Stimulated activated CD8-positive, alpha-beta memory T cell treated with anti-CD3 and anti-CD28 coated beads, Interleukin-15, amount 100 ng/mL, for 4 hours (primary cell): ENCODE measurements around the gene SNAP29.
"Not testable (repeated sequence)": the region's sequence is repeated elsewhere in the genome, so short reads cannot be mapped to it uniquely, and the experiment has no call there.

ENCODE experiments used
- DNase-seq, 2 donors: peaks; one replicate each; pipeline ENCODE4 v3.0.0-alpha.2; 2020; ENCODE audit warnings: low read depth in 2 of 2

SNAP29 gene

GRCh38 chr22:20866736-20867135, 7.9 kb downstream of the SNAP29 start:
- no peak for DNase-seq

- no peak for DNase-seq
Observed at GRCh38 chr22:20867179-20868024, 8.6 kb downstream of the SNAP29 start.

DNA sequence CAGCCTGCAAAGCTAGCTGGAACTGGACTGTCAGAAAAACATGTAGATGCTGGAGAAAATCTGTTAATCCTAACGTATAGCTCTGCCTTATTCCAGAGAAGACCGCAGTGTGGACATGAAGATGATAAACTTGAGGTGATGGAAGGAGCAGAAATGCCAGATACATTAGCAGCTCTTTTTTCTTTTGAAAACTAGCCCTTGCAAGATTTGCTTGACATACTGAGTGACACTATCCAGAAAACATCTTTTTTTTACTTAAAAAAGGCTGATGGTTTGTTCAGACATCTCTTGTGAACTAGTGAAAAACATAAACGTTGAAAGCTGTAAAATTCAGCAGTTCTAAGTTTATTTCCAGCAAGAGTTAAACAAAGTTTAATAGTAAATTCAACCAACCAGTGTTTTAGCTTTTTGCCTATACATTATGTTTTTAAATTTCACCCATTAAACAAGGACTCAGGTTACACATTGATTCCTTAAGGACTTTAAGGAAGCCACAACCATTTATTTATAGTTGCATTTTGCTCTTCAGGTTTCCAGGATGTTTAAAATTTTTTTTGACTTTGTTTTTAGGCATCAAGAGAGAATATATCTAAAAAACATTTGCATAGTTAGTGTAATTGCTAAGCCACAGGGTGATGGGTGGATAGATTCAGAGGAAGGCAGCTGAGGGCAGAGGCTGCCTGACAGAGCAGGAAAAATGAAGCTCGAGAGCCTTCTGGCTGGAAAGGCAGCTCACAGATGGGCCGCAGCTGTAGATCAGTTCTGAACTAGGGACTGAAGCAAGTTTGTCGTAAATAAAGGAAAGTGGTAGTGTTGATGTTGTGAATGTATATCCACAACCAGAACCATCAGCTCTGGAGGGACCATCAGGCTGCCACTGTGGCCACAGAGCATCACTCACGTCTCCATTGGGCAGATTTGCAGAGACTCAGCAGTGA, 9.5 kb downstream of the SNAP29 start:
- no peak for DNase-seq

GRCh38 chr22:20869234-20869633, 10.4 kb downstream of the SNAP29 start:
- DNase-seq = no peak

DNA sequence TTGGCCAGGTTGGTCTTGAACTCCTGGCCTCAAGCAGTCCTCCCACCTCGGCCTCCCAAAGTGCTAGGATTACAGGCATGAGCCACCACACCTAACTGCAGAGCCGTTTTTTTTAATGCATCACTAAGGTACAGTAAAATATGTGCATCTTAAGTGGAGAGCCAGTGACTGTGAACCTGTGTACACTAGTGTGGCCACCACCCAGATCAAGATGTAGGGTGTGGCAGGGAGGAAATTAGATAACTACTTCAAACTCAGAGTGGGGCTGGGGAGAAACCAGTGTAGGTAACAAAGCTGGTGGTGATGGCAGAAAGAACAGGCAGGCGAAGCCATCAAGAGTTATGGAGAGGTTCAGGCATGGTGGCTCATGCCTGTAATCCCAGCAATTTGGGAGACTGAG, 14.4 kb downstream of the SNAP29 start:
- DNase-seq = no peak

- DNase-seq = no peak
Observed at GRCh38 chr22:20875296-20875695, 16.5 kb downstream of the SNAP29 start.

- DNase-seq = no peak
Observed at GRCh38 chr22:20877715-20878114, 18.9 kb downstream of the SNAP29 start.

DNA sequence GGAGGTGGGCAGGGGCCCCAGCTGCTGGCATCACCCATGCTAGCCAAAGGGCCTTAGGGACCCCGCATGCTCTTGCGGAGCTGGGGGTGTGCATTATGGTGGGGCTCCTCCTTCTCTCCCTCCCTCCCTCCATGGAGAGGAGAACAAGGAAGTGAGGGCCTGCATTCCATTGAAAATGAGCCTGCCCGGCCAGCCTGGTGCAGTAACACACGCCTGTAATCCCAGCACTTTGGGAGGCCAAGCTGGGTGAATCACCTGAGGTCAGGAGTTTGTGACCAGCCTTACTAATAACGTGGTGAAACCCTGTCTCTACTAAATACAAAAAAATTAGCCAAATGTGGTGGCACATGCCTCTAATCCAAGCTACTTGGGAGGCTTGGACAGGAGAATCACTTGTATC, 22.4 kb downstream of the SNAP29 start:
- DNase-seq = no peak

DNA sequence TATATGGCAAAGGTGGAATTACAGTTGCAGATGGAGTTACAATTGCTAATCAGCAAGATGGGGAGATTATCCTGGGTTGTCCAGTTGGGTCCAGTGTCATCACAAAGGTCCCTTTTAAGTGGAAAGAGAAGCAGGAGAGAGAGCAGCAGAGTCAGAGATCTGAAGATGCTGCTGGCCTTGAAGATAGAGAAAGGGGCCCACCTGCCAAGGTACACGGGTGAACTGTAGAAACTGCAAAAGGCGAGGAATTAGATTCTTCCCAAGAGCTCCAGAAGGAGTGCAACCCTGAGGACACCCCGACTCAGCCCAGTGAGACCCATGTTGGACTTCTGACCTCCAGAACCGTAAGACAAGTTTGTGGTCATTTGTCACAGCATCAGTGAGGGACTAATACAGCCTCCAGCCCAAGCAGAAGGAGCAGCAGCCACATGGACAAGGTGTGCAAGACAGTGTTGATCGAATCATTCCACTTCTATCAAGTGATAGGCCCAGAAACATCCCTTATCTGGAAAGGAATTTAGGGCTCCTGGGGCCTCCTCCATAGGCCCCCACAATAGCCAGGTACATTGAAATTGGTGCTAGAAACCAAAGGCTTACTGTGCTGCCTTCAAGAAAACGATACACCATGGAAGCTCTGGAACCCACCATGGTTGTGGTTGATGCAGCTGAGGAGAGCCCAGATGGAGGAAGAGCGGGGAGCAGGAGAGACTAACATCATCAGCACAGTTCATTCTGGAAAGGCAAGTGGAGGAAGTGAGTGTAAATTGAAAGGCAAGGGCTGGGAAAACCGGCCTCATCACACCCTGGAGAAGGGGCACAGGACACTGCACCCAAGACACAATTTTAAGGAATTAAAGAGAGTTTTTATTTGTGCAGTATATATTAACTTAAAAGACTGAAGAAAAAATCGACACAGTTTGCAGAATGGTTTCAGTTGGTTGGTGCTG, 23.3 kb downstream of the SNAP29 start:
- DNase-seq = no peak

DNA sequence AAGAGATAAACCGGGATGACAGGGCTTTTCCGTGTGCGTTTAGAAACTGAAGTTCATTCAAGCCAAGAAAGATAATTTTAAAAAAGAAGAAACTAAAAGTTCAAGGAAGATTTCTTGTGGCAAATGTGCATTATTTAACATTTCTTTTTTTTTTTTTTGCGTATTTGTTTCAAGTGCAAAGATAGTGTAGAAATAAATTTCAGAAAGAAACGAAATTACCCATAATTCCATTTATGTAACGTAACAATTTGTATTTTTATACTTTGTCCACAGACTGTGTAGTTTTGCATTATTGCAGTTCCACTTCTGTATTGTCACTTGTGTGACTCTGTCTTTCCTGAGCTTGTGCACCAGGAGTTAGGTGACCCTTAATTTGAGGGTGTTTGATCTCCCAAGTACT, 24.0 kb downstream of the SNAP29 start:
- DNase-seq = no peak

DNA sequence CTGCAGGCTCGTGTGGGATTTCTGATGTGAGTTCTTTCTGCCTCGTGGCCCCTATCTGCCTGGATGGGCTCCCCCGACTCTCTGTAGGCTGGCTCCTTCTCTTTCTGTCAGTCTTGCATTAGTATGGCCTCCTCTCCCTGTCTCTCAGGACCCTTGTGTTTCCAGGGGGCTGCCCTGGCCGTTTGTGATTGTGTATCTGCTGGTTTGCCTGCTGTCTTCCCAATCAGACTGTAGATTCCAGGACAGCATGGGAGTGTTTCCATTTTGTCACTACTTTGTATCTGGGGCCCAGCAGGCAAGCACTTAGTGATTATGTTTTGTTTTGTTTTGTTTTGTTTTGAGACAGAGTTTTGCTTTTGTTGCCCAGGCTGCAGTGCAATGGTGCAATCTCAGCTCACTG, 25.6 kb downstream of the SNAP29 start:
- DNase-seq = no peak

- no peak for DNase-seq
Observed at GRCh38 chr22:20885017-20885556, 26.3 kb downstream of the SNAP29 start.

DNA sequence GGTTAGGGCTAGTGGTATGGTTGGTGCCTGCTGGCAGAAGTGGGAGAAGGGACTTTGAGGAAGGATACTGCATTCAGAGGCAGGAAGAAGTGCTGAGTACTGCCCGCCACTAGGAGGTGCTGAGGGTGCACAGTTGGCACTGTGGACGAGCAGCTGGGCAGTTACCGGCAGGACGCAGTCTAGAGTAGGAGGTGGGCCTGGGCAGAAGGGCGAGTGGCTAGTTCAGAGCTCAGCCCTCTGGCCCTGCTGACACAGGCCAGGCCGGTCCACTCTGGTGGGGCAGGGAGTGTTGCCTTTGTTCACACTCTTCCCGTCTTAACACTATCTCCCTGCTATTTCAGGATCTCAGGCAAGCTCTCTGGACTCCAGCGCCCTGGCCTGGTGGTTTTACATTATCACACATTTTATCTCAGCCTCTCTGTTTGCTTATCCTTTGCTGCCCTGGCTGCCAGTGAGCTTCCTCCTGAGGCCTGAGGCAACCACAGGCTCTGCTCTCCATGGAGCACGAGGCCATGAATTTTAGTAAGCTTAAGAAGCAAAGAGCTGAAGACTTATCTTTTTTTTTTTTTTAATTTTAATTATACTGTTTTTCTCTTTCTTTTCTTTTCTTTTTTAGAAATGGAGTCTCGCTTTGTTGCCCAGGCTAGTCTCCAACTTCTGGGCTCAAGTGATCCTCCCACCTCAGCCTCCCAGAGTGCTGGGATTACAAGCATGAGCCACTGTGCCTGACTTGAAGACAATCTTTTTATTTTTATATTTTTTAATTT, 26.9 kb downstream of the SNAP29 start:
- no peak for DNase-seq

DNA sequence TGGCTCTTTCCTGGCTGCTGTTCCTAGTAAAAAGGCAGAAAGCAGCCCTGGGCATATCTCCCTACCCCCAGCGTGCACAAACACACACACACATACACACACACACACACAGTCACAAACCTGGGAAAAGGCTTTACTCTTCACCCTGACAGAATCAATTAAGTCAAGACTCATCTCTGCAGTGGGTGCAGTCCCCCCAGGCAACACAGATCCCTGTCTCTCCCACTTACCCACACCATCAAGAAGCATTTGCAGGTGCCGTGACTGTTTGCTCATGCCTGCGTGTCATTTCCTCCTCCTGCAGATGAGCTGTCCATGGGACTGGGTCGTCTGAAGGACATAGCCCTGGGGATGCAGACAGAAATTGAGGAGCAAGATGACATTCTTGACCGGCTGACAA, 28.6 kb downstream of the SNAP29 start:
- DNase-seq = no peak

- no peak for DNase-seq
Observed at GRCh38 chr22:20889025-20889704, 30.4 kb downstream of the SNAP29 start.

DNA sequence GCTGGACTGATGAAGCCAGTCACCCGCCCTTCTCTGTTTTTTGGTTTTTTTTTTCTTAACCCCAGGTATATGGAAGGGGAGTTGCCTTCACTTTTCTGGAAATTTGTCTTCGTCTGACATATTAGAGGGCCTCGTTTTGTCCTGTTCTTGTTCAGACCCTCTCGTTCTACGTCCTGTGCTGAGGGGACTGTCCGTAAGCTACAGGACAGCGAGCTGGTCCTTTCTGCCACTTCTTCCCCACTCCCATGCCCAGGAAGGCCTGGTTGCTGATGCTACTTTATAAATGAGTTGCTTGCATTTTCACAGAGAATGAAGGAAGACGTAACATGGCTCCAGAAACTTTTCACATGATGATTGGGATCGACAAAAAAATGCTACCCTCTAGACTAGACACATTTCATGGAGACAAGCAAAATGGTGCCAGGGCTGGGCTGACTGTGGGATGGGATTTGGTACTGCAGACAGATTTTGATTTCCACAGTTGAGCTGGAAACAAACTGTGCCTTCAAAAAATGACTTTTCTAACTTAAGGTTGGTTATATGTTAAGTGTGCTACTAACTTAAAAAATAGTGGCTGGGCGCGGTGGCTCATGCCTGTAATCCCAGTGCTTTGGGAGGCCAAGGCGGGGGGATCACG, 31.2 kb downstream of the SNAP29 start:
- no peak for DNase-seq

GRCh38 chr22:20890975-20891374, 32.2 kb downstream of the SNAP29 start:
- DNase-seq = no peak

DNA sequence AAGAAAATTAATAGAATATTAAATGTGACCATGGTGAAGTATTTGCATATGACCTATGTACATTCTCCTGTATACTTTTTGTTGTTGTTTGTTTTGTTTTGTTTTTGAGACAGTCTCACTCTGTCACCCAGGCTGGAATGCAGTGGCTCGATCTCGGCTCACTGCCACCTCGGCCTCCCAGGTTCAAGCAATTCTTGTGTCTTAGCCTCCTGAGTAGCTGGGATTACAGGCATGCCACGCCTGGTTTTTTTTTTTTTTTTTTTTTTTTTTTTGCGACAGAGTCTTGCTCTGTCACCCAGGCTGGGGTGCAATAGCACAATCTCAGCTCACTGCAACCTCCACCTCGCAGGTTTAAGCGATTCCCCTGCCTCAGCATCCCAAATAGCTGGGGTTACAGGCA, 38.9 kb downstream of the SNAP29 start:
- DNase-seq = not testable (repeated sequence)

- DNase-seq = no peak
Observed at GRCh38 chr22:20899827-20900423, 41.1 kb downstream of the SNAP29 start.
